Sigmoid colon (tissue), 4 donors: ENCODE results near the gene ZSWIM8.
"Not testable (repeated sequence)": the region's sequence is repeated elsewhere in the genome, so short reads cannot be mapped to it uniquely, and the experiment has no call there.

Source experiments
- EP300 ChIP-seq, 4 donors: sonication (generic); formaldehyde crosslinking; IDR thresholded peaks; one replicate each; pipeline ENCODE4 v1.6.1; 2017; ENCODE audit warnings: antibody characterized with exemption in 4 of 4
- POLR2A ChIP-seq, 2 donors: fragments of 450-650 bp; IDR thresholded peaks; one replicate each; pipeline ENCODE4 v1.6.1; 2016; ENCODE audit warnings: antibody characterized with exemption in 2 of 2, mild to moderate bottlenecking in 2 of 2, moderate library complexity in 2 of 2
- POLR2AphosphoS5 ChIP-seq, 4 donors: sonication (generic); formaldehyde crosslinking; IDR thresholded peaks; one replicate each; pipeline ENCODE4 v1.6.1; 2017; ENCODE audit warnings: antibody characterized with exemption in 4 of 4
- TF ChIP-seq, protein P1 (sequence below), 4 experiments: fragments of 450-650 bp in 3 of 4; fragments of 200-600 bp in 1 of 4; IDR thresholded peaks; one replicate each; pipeline ENCODE4 v1.5.1; 2016 to 2019; ENCODE audit warnings: antibody characterized with exemption in 4 of 4, mild to moderate bottlenecking in 3 of 4, moderate library complexity in 2 of 4

DNA sequence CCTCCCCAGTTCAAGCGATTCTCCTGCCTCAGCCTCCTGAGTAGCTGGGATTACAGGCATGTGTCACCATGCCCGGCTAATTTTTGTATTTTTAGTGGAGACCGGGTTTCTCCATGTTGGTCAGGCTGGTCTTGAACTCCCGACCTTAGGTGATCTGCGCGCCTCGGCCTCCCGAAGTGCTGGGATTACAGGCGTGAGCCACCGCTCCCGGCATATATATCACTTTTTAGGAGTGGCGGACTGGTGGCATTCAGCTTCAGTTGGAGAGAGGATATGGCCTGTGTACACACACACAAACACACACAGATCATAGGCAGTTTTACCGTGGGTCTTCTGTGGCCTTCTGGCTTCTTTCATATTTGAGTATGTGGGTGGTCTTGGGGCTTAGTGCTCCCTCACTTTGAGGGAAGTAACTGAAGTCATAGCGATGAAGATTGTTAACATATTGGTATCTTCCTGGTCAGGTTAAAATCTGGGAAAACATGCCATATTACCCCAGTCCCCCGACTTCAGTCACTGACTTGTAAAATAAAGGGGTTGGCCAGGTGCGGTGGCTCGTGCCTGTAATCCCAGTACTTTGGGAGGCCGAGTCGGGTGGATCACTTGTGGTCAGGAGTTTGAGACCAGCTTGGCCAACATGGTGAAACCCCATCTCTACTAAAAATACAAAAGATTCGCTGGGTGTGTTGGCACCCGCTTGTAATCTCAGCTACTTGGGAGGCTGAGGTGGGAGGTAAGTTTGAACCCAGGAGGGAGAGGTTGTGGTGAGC, 1.8 kb downstream of the ZSWIM8 start:
- not testable (repeated sequence) for TF ChIP-seq EP300, POLR2AphosphoS5, POLR2A (IDR thresholded peaks at IDR 0.05)
- TF ChIP-seq, protein P1, sequence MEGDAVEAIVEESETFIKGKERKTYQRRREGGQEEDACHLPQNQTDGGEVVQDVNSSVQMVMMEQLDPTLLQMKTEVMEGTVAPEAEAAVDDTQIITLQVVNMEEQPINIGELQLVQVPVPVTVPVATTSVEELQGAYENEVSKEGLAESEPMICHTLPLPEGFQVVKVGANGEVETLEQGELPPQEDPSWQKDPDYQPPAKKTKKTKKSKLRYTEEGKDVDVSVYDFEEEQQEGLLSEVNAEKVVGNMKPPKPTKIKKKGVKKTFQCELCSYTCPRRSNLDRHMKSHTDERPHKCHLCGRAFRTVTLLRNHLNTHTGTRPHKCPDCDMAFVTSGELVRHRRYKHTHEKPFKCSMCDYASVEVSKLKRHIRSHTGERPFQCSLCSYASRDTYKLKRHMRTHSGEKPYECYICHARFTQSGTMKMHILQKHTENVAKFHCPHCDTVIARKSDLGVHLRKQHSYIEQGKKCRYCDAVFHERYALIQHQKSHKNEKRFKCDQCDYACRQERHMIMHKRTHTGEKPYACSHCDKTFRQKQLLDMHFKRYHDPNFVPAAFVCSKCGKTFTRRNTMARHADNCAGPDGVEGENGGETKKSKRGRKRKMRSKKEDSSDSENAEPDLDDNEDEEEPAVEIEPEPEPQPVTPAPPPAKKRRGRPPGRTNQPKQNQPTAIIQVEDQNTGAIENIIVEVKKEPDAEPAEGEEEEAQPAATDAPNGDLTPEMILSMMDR (IDR thresholded peaks at IDR 0.05) = not testable (repeated sequence)
